Stimulated activated CD4-positive, alpha-beta T cell treated with anti-CD3 and anti-CD28 coated beads, Interleukin-1b, Interleukin-23, amount 100 ng/mL, for 4 hours (primary cell): Measurements from ENCODE around the gene IL18BP.

Source experiments
- DNase-seq, 2 donors: peaks; one replicate each; pipeline ENCODE4 v3.0.0-alpha.2; 2020; ENCODE audit warnings: low read depth in 2 of 2

Gene IL18BP

DNA sequence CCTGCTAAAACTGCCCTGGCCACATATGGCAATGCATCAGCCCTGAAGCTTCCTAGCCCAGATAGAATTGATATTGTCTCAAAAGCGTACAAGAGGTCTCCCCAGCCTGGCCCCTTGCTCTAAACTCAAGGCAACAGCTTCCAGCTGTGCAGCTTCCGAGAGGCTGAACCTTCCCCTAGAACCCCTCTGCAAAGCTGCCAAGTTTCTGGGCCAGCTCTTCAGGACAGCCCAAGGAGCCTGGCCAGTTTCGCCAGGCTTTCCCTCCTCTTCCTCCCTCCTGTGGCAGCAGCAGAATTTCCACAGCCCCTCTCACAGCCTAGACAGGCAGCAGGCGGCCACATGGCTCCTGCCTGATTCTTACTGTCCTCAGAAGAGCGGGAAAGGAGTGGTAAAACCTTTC is 47.1 kb downstream of the IL18BP start:
- DNase-seq: no peak

GRCh38 chr11:72048766-72049460 is 50.2 kb downstream of the IL18BP start:
- no peak for DNase-seq
